ENCODE data around the gene CAPN13. TPM values are rescaled to one million over a fixed set of nuclear protein-coding genes. Genes with fewer than 3 reads are reported as not detected.

CAPN13 gene
- total and polyA plus RNA-seq, 2 of the 4 experiments (the other 2 are of a cell fraction), result not detected

DNA sequence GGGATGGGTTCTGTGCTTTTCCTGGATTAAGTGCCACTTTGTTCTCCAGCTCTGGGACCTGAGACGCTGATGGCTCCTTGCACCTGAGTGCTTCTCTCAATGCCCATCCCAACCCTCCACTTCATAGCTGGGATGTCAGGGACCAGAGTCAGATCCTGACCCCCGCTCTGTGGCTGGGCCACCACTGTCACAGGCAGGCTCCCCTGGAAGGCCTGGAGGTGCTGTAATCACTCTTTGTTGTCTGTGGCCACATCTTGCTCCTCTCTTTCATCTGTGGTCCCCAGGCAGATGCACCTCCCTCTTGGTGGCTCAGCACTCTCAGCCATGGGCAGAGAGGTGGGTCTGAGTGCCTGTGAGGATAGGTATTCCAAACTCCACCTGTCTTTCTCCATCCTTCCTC, 62.4 kb downstream of the CAPN13 start:
- Histone ChIP-seq H2BK15ac (ENCODE audit: low read depth, low read length) (no peak overlapping the region), H3K4me2 (ENCODE audit: low read depth, low read length) (no peak overlapping the region), H2AK5ac (ENCODE audit: low read depth, low read length) (no peak overlapping the region), H2BK5ac (ENCODE audit: low read depth, low read length, poor library complexity, severe bottlenecking) (no peak overlapping the region), H4K8ac (ENCODE audit: low read depth in 2 of 2, low read length in 2 of 2) (no peak overlapping the region), H3K9me1 (ENCODE audit: insufficient read depth, low read length) (no peaks in the 10 kb centered on the region), H2BK120ac (ENCODE audit: low read depth, low read length) (no peak overlapping the region), H3K9ac (ENCODE audit: low read depth, low read length) (no peak overlapping the region), H3K18ac (ENCODE audit: low read depth, low read length) (no peak overlapping the region), H3K4ac (ENCODE audit: low read depth, low read length) (no peak overlapping the region), H3K56ac (ENCODE audit: extremely low read depth, insufficient read depth, low read length) (no peak overlapping the region), H2BK20ac (ENCODE audit: low read depth, low read length) (no peak overlapping the region), H4K20me1 (ENCODE audit: insufficient read depth, low read length) (no peaks in the 10 kb centered on the region), H3K23ac (ENCODE audit: low read depth, low read length) (no peak overlapping the region), H3K4me1 (ENCODE audit: control insufficient read depth, insufficient read depth, low read length) (no peaks in the 10 kb centered on the region), H3K36me3 (ENCODE audit: control insufficient read depth, insufficient read depth, low read length) (no peaks in the 10 kb centered on the region), H3K27me3 (ENCODE audit: control insufficient read depth, insufficient read depth, low read length) (peaks cover 20% of the 10 kb centered on the region), H2AFZ (replicated peaks; ENCODE audit: low read length, poor library complexity) (no peak overlapping the region), H4K91ac (ENCODE audit: insufficient read depth, low read depth, low read length) (no peak overlapping the region), H3K14ac (replicated peaks; ENCODE audit: low read depth, low read length) (no peak overlapping the region), H4K5ac (ENCODE audit: low read depth, low read length) (no peak overlapping the region), H3K4me3 (ENCODE audit: insufficient read depth, low read depth, low read length) (no peak overlapping the region), H3K27ac (ENCODE audit: insufficient read depth, low read length) (no peak overlapping the region), H2AK9ac (replicated peaks; ENCODE audit: low read depth, low read length, poor library complexity) (no peak overlapping the region), H3K79me1 (ENCODE audit: low read depth in 1 of 2, low read length in 2 of 2) (no peaks in the 10 kb centered on the region), H3K9me3 (ENCODE audit: control insufficient read depth, insufficient read depth, low read length) (no peaks in the 10 kb centered on the region)
- DNase-seq (no peak), ATAC-seq (ENCODE audit: low read depth) (no peak)
- CTCF ChIA-PET, result no interaction called here
- no TSS peak for BruUV-seq (replicated peaks)
- in situ Hi-C loops (cut with MboI; ENCODE audit: low sequenced_read_pairs) (no loop called here), intact Hi-C loops (cut with micrococcal nuclease) (no loop called here), dilution Hi-C loops (cut with HindIII; ENCODE audit: low sequenced_read_pairs, unreplicated experiment) (no loop called here)
- POLR2A ChIA-PET (ENCODE audit: unreplicated experiment), result no interaction called here
- 50% methylated on average over 1 of the region's 2 CpGs; no CpG with 5 or more reads in 1 of the 2 experiments for WGBS, 2 experiments (ENCODE audit: extremely low coverage in 2 of 2, insufficient read length in 1 of 2)
- TF ChIP-seq RFX5 (IDR thresholded peaks at IDR 0.05; ENCODE audit: low read depth, low read length) (no peak), MAFK (IDR thresholded peaks at IDR 0.05; ENCODE audit: low read depth, low read length) (no peak), MXI1 (IDR thresholded peaks at IDR 0.05; ENCODE audit: borderline replicate concordance, low read depth, low read length) (no peak)
